NCI-H2227 (cell line): ENCODE data around the gene VSTM5.

ENCODE experiments used
- DNase-seq: peaks from one replicate; lab custom pipeline; 2025; ENCODE audit not compliant: unreplicated experiment; lab: John Stamatoyannopoulos, UW

The VSTM5 gene

GRCh38 chr11:93843906-93844305, 6.5 kb downstream of the VSTM5 start:
- DNase-seq = no peak

- DNase-seq = no peak
These were observed 8.0 kb downstream of the VSTM5 start for GRCh38 chr11:93842461-93842860.

GRCh38 chr11:93842034-93842433, 8.4 kb downstream of the VSTM5 start:
- no peak for DNase-seq

GRCh38 chr11:93841446-93841845, 9.0 kb downstream of the VSTM5 start:
- no peak for DNase-seq

GRCh38 chr11:93840981-93841380, 9.4 kb downstream of the VSTM5 start:
- no peak for DNase-seq

- no peak for DNase-seq
These were observed 10.2 kb downstream of the VSTM5 start for GRCh38 chr11:93840180-93840579.

GRCh38 chr11:93838967-93839366, 11.5 kb downstream of the VSTM5 start:
- no peak for DNase-seq

- no peak for DNase-seq
These were observed 17.6 kb downstream of the VSTM5 start for GRCh38 chr11:93832780-93833179.

- DNase-seq = no peak
These were observed 18.9 kb downstream of the VSTM5 start for GRCh38 chr11:93831343-93832127.

GRCh38 chr11:93829598-93829997, 20.8 kb downstream of the VSTM5 start:
- DNase-seq = no peak

- no peak for DNase-seq
These were observed 23.1 kb downstream of the VSTM5 start for GRCh38 chr11:93827363-93827762.

- DNase-seq = no peak
These were observed 27.2 kb downstream of the VSTM5 start for GRCh38 chr11:93823210-93823609.

- no peak for DNase-seq
These were observed 28.1 kb downstream of the VSTM5 start for GRCh38 chr11:93822359-93822758.

- no peak for DNase-seq
These were observed 28.8 kb downstream of the VSTM5 start for GRCh38 chr11:93821617-93822016.

GRCh38 chr11:93820847-93821246, 29.6 kb downstream of the VSTM5 start:
- no peak for DNase-seq

GRCh38 chr11:93819966-93820695, 30.3 kb downstream of the VSTM5 start:
- DNase-seq = no peak

- no peak for DNase-seq
These were observed 32.7 kb downstream of the VSTM5 start for GRCh38 chr11:93817426-93818348.

GRCh38 chr11:93814966-93815633, 35.3 kb downstream of the VSTM5 start:
- no peak for DNase-seq

GRCh38 chr11:93813974-93814373, 36.4 kb downstream of the VSTM5 start:
- DNase-seq = no peak

- no peak for DNase-seq
These were observed 42.4 kb downstream of the VSTM5 start for GRCh38 chr11:93807980-93808379.

GRCh38 chr11:93804879-93805278, 45.5 kb downstream of the VSTM5 start:
- no peak for DNase-seq
